Mesodermal cell (in vitro differentiated cells): ENCODE results near the gene PDXP.
A peak's percentile ranks its signal among the peaks of the same experiment; 100 is the strongest.

Source experiments
- H3K27ac ChIP-seq: 2 replicates; pipeline ENCODE4 v1.7.0; 2013; ENCODE audit warnings: mild to moderate bottlenecking, low read depth, low read length, moderate library complexity; ENCODE audit not compliant: severe bottlenecking
- H3K36me3 ChIP-seq: 2 replicates; pipeline ENCODE4 v1.7.1; 2013; ENCODE audit warnings: mild to moderate bottlenecking, low read length, moderate library complexity; ENCODE audit not compliant: control insufficient read depth, insufficient read depth
- H3K4me1 ChIP-seq: one replicate; pipeline ENCODE4 v1.7.1; 2013; ENCODE audit warnings: mild to moderate bottlenecking, low read length; ENCODE audit not compliant: insufficient read depth, control insufficient read depth, poor library complexity, severe bottlenecking
- H3K4me3 ChIP-seq: 2 replicates; pipeline ENCODE4 v1.7.0; 2013; ENCODE audit warnings: low read length, control low read depth, mild to moderate bottlenecking; ENCODE audit not compliant: insufficient read depth, poor library complexity, severe bottlenecking; ENCODE audit errors: extremely low read depth
- H3K9me3 ChIP-seq: 2 replicates; pipeline ENCODE4 v1.7.1; 2013; ENCODE audit warnings: mild to moderate bottlenecking, low read length, moderate library complexity; ENCODE audit not compliant: control insufficient read depth
- WGBS, 2 experiments: methylation state at CpG; one replicate each; pipeline ENCODE4 v1.1.5; 2013; ENCODE audit warnings: missing lambda C conversion rate in 2 of 2; ENCODE audit not compliant: insufficient coverage in 2 of 2; 5-methylcytosine and 5-hydroxymethylcytosine counted together

Gene PDXP

GRCh38 chr22:37676736-37677492, 18.4 kb downstream of the PDXP start:
- no peaks in the 10 kb centered on the region for H3K9me3 ChIP-seq
- H3K4me1 ChIP-seq: peaks cover 6% of the 10 kb centered on the region
- H3K27ac ChIP-seq: peak overlapping the region; percentile 88
- 0 to 3% methylated on average over 22 to 29 of the region's 42 CpGs for WGBS, 2 experiments
- peaks cover 9% of the 10 kb centered on the region for H3K36me3 ChIP-seq
- H3K4me3 ChIP-seq: peak overlapping the region; percentile 52

GRCh38 chr22:37677493-37677974, 19.0 kb downstream of the PDXP start:
- WGBS, 2 experiments: 88 to 89% methylated on average over 10 of the region's 15 CpGs
- H3K4me1 ChIP-seq: peaks cover 6% of the 10 kb centered on the region
- peak overlapping the region; percentile 71 for H3K27ac ChIP-seq
- H3K4me3 ChIP-seq: peak overlapping the region; percentile 52
- H3K36me3 ChIP-seq: peaks cover 9% of the 10 kb centered on the region
- H3K9me3 ChIP-seq: no peaks in the 10 kb centered on the region

GRCh38 chr22:37678372-37678771, 19.8 kb downstream of the PDXP start:
- Histone ChIP-seq H3K36me3 (peaks cover 9% of the 10 kb centered on the region), H3K27ac (no peak overlapping the region), H3K4me3 (peak overlapping the region; percentile 18), H3K4me1 (peaks cover 6% of the 10 kb centered on the region), H3K9me3 (no peaks in the 10 kb centered on the region)
- WGBS, 2 experiments: 85 to 90% methylated on average over 14 of the region's 18 CpGs

- Histone ChIP-seq H3K4me1 (peaks cover 6% of the 10 kb centered on the region), H3K9me3 (no peaks in the 10 kb centered on the region), H3K4me3 (no peak overlapping the region), H3K27ac (no peak overlapping the region), H3K36me3 (peaks cover 9% of the 10 kb centered on the region)
- 100% methylated on average over 4 to 5 of the region's 8 CpGs for WGBS, 2 experiments
These were observed 21.1 kb downstream of the PDXP start for GRCh38 chr22:37679670-37680069.

GRCh38 chr22:37680191-37680851, 21.8 kb downstream of the PDXP start:
- H3K9me3 ChIP-seq: no peaks in the 10 kb centered on the region
- WGBS, 2 experiments: 88 to 94% methylated on average over 5 of the region's 7 CpGs
- peaks cover 6% of the 10 kb centered on the region for H3K4me1 ChIP-seq
- H3K4me3 ChIP-seq: no peak overlapping the region
- no peak overlapping the region for H3K27ac ChIP-seq
- H3K36me3 ChIP-seq: peaks cover 9% of the 10 kb centered on the region

- H3K9me3 ChIP-seq: no peaks in the 10 kb centered on the region
- WGBS, 2 experiments: 79 to 83% methylated on average over 2 of the region's 2 CpGs
- peaks cover 9% of the 10 kb centered on the region for H3K36me3 ChIP-seq
- peaks cover 3% of the 10 kb centered on the region for H3K4me1 ChIP-seq
- no peak overlapping the region for H3K4me3 ChIP-seq
- H3K27ac ChIP-seq: no peak overlapping the region
These were observed 22.5 kb downstream of the PDXP start for GRCh38 chr22:37681001-37681424.

- Histone ChIP-seq H3K36me3 (peaks cover 9% of the 10 kb centered on the region), H3K4me1 (peaks cover 3% of the 10 kb centered on the region), H3K9me3 (no peaks in the 10 kb centered on the region), H3K4me3 (no peak overlapping the region), H3K27ac (no peak overlapping the region)
- 34% methylated on average over 5 to 6 of the region's 6 CpGs for WGBS, 2 experiments
These were observed 23.1 kb downstream of the PDXP start for GRCh38 chr22:37681556-37682049.

GRCh38 chr22:37684803-37685615, 26.5 kb downstream of the PDXP start:
- Histone ChIP-seq H3K9me3 (no peaks in the 10 kb centered on the region), H3K4me3 (no peak overlapping the region), H3K36me3 (peaks cover 22% of the 10 kb centered on the region), H3K4me1 (no peaks in the 10 kb centered on the region), H3K27ac (no peak overlapping the region)
- 92 to 95% methylated on average over 10 to 13 of the region's 16 CpGs for WGBS, 2 experiments

- H3K4me1 ChIP-seq: no peaks in the 10 kb centered on the region
- H3K9me3 ChIP-seq: no peaks in the 10 kb centered on the region
- peak within 1 kb of the TSS; percentile 95 for H3K4me3 ChIP-seq
- WGBS, 2 experiments: 2% methylated on average over 52 to 55 of the region's 62 CpGs
- H3K27ac ChIP-seq: peak within 1 kb of the TSS; percentile 60
- H3K36me3 ChIP-seq: peaks cover 32% of the 10 kb centered on the region
These were observed 27.8 kb downstream of the PDXP start, which contains the start of gene NOL12 for GRCh38 chr22:37686002-37686982. Gene NOL12, plus strand, starts transcription at chr22:37686343. Its CDS starts 50 bp downstream, at chr22:37686393.
